SK-N-MC (cell line): Measurements from ENCODE around the gene CMTM8.

Experiments
- FOXP2 ChIP-seq: optimal IDR thresholded peaks from 2 replicates; pipeline ENCODE3; 2011; ENCODE audit warnings: mild to moderate bottlenecking, moderate library complexity; ENCODE audit not compliant: insufficient read depth; ENCODE audit errors: extremely low read length, control extremely low read depth
- POLR2AphosphoS5 ChIP-seq: IDR thresholded peaks from 2 replicates; pipeline ENCODE4 v1.6.1; 2012; ENCODE audit warnings: mild to moderate bottlenecking, low read depth, low read length, borderline replicate concordance

DNA sequence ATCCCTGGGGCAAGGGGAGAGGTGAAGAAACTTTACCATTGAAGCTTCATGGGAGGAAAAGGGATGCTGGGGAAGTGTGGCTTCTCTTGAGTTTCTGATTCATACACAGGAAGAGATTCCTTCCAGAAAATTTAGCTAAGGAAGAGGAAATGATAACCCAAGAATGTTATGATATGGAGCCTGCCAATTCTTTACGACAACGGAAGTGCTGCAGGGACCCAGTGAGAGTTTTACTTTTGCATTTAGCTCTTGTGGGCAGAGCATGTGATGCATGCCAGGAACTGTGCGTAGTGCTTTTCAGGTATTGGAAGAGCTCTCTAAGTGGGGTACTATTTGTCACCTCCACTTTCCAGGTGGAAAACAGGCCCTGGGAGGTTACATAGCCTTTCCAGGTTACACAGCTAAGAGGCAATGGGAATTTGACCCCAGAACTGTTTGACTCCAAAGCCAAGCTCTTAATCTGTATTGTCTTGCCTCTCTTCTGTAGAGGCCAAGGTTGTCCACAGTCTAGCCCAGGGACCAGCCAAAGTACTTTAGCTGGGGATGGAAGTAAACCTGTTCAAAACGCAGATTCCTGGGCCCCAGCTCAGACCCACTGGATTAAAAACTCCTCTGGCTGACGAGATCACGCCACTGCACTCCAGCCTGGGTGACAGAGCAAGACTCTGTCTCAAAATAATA lies 176.2 kb downstream of the CMTM8 start:
- no peak for TF ChIP-seq POLR2AphosphoS5
- no peak for TF ChIP-seq FOXP2
